Lower lobe of right lung (tissue), 2 donors: ENCODE data around the gene LDAF1. TPM values are rescaled to one million over a fixed set of nuclear protein-coding genes. Genes with fewer than 3 reads are reported as not detected.
"Not testable (repeated sequence)": the region's sequence is repeated elsewhere in the genome, so short reads cannot be mapped to it uniquely, and the experiment has no call there.

Source experiments
- ATAC-seq, 2 donors: fragments of 200-7000 bp; cut with Tn5 transposase; one replicate each; pipeline ENCODE4 v1.9.1; 2020 to 2022; ENCODE audit warnings: mild to moderate bottlenecking in 2 of 2, moderate library complexity in 2 of 2
- DNase-seq: peaks from one replicate; pipeline ENCODE4 v3.0.0-alpha.2; 2020
- H3K27ac ChIP-seq: fragments of 200-600 bp; one replicate; pipeline ENCODE4 v1.8.0; 2022
- H3K27me3 ChIP-seq: fragments of 200-600 bp; one replicate; pipeline ENCODE4 v1.8.0; 2022; ENCODE audit warnings: low read depth
- H3K36me3 ChIP-seq: fragments of 200-600 bp; one replicate; pipeline ENCODE4 v1.8.0; 2022; ENCODE audit warnings: mild to moderate bottlenecking
- H3K4me1 ChIP-seq: fragments of 200-600 bp; one replicate; pipeline ENCODE4 v1.8.0; 2022
- H3K4me3 ChIP-seq: fragments of 200-600 bp; one replicate; pipeline ENCODE4 v1.8.0; 2022; ENCODE audit warnings: mild to moderate bottlenecking
- H3K9me3 ChIP-seq: fragments of 200-600 bp; one replicate; pipeline ENCODE4 v1.8.0; 2022
- CTCF ChIP-seq: fragments of 200-600 bp; IDR thresholded peaks from one replicate; pipeline ENCODE4 v1.8.0; 2022; ENCODE audit warnings: antibody characterized with exemption, mild to moderate bottlenecking
- intact Hi-C: fragments of 100-400 bp; cut with DNase I; formaldehyde crosslinking; loops from one replicate; pipeline ENCODE4 v1.11.0; 2022
- long read RNA-seq: library from polyadenylated mRNA; unstranded; transcript quantifications from one replicate; pipeline ENCODE4 v2.0.0, GENCODE V29; 2021
- total RNA-seq: library from RNA; stranded (reverse); fragmentation: NEBNext Ultra II Directional; extraction: Animal tissue kit (Norgen Biotek cat#: 25700); gene quantifications from one replicate; pipeline ENCODE4 v1.2.1, GENCODE V29; 2021
- donor health status: DM: no; HTN: yes; CAD: no; lungs with severe emphysema.

Gene LDAF1
- 39.8 TPM for total RNA-seq
- long read RNA-seq, transcript TMEM159-201 (5 exons, 2,014 nt), result minor isoform, 19 of 48 reads
- long read RNA-seq, transcript TMEM159-202 (5 exons, 1,812 nt), result major isoform, 20 of 48 reads
- long read RNA-seq, partial matches to known transcripts, result 0 of 48 reads
- long read RNA-seq, other reads (novel, unspliced or antisense), result 6 of 48 reads

- no peak for TF ChIP-seq CTCF
Observed at GRCh38 chr16:21158208-21159110, at the start of gene LDAF1. Gene LDAF1, plus strand, starts transcription at chr16:21158674. Its CDS starts 2,509 bp downstream, at chr16:21161183.

GRCh38 chr16:21115551-21115950 is 42.9 kb upstream of the LDAF1 start:
- intact Hi-C loops, H3K4me1 ChIP-seq, ATAC-seq: not testable (repeated sequence)

More at GRCh38 chr16:21158208-21159110, at the start of gene LDAF1:
- intact Hi-C loops, result no loop called here
- H3K27ac ChIP-seq, result peak within 1 kb of the TSS; percentile 78
- no peaks in the 10 kb centered on the region for H3K9me3 ChIP-seq
- H3K4me1 ChIP-seq, result peaks cover 49% of the 10 kb centered on the region
- H3K36me3 ChIP-seq, result peaks cover 17% of the 10 kb centered on the region
- no peaks in the 10 kb centered on the region for H3K27me3 ChIP-seq
- peak within 1 kb of the TSS; percentile 86 for H3K4me3 ChIP-seq
- peak; percentile 91 for DNase-seq
- ATAC-seq, result peak; percentile 97 to 98

GRCh38 chr16:21116148-21116693 is 42.3 kb upstream of the LDAF1 start:
- no peak for ATAC-seq
- H3K27ac ChIP-seq, result no peak overlapping the region
- no peak for DNase-seq
- H3K4me3 ChIP-seq, result no peak overlapping the region
- no peak for TF ChIP-seq CTCF
- H3K27me3 ChIP-seq, result no peaks in the 10 kb centered on the region
- intact Hi-C loops, result no loop called here
- no peaks in the 10 kb centered on the region for H3K4me1 ChIP-seq
- H3K36me3 ChIP-seq, result no peaks in the 10 kb centered on the region
- no peaks in the 10 kb centered on the region for H3K9me3 ChIP-seq

More at GRCh38 chr16:21115551-21115950, 42.9 kb upstream of the LDAF1 start:
- H3K27ac ChIP-seq, H3K9me3 ChIP-seq, H3K27me3 ChIP-seq, H3K36me3 ChIP-seq, DNase-seq, H3K4me3 ChIP-seq: not testable (repeated sequence)

GRCh38 chr16:21117567-21117966 is 40.9 kb upstream of the LDAF1 start:
- TF ChIP-seq CTCF, result no peak
- no peak for ATAC-seq
- H3K27me3 ChIP-seq, result no peaks in the 10 kb centered on the region
- no peaks in the 10 kb centered on the region for H3K9me3 ChIP-seq
- intact Hi-C loops, result no loop called here
- H3K4me3 ChIP-seq, result no peak overlapping the region
- H3K36me3 ChIP-seq, result no peaks in the 10 kb centered on the region
- no peak for DNase-seq
- H3K4me1 ChIP-seq, result no peaks in the 10 kb centered on the region
- no peak overlapping the region for H3K27ac ChIP-seq

GRCh38 chr16:21120976-21121520 is 37.4 kb upstream of the LDAF1 start:
- Histone ChIP-seq H3K36me3 (no peaks in the 10 kb centered on the region), H3K4me1 (no peaks in the 10 kb centered on the region), H3K4me3 (no peak overlapping the region), H3K27me3 (no peaks in the 10 kb centered on the region), H3K27ac (no peak overlapping the region), H3K9me3 (no peaks in the 10 kb centered on the region)
- TF ChIP-seq CTCF, result no peak
- ATAC-seq (no peak), DNase-seq (no peak)
- intact Hi-C loops, result no loop called here
